Stimulated activated naive CD4-positive, alpha-beta T cell treated with Interleukin-2 at 50 U/mL for 16 hours (primary cell): ENCODE data around the gene IL21R.

ENCODE experiments used
- DNase-seq: peaks from one replicate; lab custom pipeline; 2025; lab: John Stamatoyannopoulos, UW

The IL21R gene

DNA sequence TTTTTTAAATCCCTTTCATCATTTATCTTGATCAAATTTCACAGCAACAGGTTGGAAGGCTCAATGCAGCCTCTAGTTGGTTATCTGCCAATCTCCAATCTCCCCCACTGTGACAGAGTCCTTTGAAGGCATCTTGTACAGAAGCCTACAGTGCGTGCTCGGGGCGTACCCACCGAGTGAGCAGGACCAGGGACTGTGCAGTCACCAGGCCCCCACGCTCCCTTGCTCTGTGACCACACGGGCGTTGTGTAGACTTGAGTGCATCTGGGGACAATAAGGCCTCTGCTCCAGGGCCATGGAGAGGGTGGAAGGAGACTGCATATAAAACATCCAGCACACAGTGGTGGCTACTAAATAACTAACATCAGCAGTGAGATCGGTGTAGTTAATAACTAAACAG lies 84.4 kb downstream of the IL21R start:
- DNase-seq: no peak

- DNase-seq: no peak
Measured at GRCh38 chr16:27486760-27487159, 84.8 kb downstream of the IL21R start.

- DNase-seq: no peak
Measured at GRCh38 chr16:27489421-27489820, 87.4 kb downstream of the IL21R start.

GRCh38 chr16:27489906-27490305 lies 87.9 kb downstream of the IL21R start:
- DNase-seq: no peak

DNA sequence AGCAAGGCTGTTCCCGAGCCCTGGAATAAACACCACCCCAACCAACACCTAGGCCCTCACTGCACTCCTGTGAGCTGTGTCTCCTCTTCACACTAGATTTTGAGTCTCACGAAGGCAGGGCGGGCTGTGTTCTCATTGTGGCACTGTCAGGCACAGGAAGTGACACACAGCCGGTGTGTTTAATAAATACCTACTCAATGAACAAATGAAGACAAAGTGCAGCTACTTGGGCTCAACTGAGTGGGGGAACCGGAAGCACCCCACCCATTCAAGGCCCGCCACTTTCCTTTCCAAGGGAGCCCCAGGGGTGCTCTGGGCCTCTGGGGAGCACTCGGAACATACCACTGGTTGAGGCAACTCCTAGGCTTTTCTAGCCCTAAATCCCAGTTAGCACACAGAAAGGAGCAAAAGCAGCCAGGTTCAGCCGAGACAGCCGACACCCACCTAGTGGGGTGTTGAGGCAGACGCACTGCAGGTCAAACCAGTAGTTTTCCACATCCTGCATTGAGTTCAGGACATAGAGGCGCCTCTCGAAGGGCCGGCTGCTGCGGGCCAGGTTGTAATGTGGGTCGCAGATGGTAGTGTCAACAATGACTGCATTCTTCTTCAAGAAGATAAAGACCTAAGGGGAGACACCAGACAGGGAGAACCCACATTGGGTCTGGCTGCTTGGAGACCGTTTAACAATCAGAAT lies 90.1 kb downstream of the IL21R start:
- no peak for DNase-seq

GRCh38 chr16:27492588-27492979 lies 90.6 kb downstream of the IL21R start:
- DNase-seq: no peak

GRCh38 chr16:27495191-27495590 lies 93.2 kb downstream of the IL21R start:
- DNase-seq: no peak

DNA sequence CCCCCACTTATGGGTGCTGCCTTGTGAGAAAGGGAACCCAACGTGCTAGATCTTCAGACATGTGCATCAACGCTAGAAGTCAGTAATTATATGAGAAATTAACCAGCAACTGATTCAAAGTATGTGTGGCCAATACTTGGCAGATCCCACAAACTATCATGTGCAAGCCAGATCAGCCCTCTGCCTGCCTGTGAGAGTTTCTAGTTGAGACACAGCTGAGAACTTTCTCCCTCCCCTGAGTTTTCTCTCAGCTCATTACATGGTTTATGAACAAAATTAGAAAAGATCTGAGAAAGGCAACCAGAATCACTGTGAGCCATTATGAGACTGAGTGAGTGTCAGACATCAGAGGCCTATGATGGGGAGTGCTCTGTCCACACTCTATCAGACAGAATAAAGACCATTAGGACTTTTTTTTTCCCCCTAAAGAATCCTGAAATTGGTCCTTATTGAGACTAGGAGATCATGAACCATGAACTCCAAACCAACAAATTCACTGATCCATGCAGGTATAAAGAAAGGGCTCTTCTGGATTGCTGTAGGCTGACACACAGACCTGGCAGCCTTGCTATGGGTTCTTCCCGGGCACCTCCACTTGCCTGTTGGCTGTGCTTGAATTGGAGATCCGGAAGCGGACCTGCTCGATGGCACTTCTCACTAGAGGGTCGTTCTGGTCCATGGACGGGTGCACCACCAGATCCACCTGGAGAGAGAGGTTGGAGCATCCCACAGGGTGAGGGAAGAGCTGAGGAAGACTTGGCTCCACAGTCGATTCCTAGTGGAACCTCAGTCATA lies 96.3 kb downstream of the IL21R start:
- no peak for DNase-seq

DNA sequence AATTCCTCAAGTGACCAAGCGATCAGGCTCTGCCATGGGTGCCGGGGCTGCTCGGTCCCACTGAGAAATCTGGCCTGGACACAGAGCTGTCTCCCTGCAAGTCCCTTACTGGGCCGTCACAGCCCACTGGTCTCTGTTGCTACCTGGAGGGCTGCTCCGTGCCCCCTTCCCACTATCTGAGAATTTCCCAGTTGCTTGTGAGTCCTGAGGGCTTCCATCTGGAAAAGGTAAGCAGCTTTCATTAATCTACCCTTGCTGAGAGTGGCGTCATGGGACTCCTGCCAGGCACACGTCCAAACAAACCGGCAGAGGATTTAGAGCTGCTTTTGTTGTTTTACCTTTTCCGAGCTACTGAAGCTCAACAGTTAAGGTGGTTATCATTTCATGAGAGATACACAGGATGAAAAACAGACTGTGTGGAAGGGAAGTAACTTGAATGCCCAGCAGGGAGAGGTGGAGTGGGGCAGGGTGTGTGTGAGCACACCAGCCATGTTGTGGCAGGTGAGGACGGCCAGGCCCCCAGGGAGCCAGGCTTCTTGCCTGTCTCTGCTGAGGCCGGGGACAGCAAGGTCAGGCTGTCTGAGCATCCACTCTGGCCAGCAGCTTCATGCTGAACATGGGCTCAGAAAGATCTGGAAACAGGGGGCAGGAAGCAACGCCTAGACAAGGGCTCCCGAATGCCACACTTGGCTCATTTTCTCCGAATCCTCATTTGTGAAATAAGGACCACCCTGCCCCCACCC lies 97.1 kb downstream of the IL21R start:
- no peak for DNase-seq

DNA sequence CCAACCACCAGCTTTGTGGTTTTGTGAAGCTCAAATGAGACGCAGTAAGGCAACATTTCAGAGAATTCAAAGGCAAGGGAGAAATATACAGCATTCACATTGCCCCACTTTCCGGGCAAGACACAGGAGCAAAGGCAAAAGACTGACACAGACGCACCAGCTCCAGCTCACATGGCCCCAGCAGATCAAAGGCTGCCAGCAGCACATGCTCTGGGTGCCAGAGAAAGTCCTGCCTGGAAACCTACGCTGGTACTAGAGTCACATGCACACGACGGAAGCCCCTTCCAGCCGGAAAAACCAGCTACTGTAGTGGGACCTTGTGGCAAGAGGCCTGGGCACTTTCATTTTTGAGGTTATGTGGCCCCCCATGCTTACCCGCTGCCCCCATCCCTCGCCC lies 97.7 kb downstream of the IL21R start:
- DNase-seq: no peak

- DNase-seq: no peak
Measured at GRCh38 chr16:27500801-27501200, 98.8 kb downstream of the IL21R start.
